ENCODE results near the gene LRRC1.
"Not testable (repeated sequence)": the region's sequence is repeated elsewhere in the genome, so short reads cannot be mapped to it uniquely, and the experiment has no call there.

Gene LRRC1

GRCh38 chr6:53793318-53794136 lies 1.3 kb upstream of the LRRC1 start:
- DNase-seq: no peak

DNA sequence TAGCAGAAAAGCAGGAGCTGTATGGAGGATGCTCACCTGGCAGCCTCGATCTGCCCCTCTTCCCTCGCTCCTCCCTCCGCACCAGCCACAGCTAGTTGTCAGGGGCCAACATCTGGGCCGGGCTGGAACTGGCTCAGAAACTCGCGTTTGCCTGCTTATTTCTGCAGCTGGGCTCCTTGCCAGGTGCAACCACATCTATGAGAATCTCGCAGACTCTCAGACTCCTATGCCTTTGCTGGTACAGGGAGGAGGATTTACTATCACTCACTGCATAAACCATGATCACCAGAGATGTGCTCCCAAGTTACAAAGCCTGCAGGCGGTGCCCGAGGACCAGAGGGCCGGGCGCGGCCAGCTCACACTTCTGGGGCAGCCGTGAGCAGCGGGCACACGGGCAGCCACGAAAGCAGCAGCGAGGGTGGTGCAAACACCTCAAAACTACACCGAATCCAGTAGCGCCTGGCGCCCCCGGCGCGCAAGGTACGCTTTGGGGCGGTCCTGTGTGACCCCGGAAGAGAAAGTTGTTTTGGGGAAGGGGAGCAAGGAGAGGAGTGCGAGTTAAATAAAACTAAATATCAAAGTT lies 577 bp upstream of the LRRC1 start:
- DNase-seq: peak; percentile 75

GRCh38 chr6:53795340-53795701 lies 516 bp downstream of the LRRC1 start:
- no peak for DNase-seq

- no peak for DNase-seq
These were observed 1.1 kb downstream of the LRRC1 start for GRCh38 chr6:53795702-53796450.

DNA sequence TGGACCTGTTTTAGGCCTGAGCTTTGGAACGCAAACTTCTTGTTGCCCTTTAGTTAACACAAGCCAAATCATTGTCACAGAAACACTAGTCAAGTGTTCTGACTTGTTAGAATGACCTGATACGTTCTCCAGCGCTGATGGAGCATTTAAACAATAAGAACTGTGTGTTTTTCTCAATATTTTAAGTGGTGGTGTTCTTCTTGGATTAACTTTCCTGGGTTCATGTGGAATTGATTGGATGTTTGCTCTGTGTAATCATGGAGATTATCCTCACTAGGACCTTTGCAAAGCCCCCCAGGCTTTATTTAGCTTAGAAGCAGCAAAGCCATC lies 1.6 kb downstream of the LRRC1 start:
- DNase-seq: no peak

DNA sequence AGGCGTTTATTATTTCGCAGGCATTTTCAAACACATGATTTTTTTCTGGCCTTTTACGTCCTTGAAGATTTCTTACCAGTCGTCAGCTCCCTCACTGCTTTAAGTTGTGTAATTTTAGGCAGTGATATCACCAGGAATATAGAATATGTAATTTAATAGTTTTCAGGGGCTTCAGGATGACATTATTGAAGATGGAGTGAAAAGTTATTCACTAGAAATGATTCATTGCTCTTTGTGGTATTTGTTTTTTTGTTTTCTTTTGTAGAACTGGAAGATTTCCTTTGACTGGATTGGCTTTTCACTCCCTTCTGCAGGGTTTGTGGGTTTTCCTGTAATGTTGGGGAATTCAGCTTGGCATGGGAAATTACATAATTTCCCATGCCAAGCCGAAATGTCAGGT lies 2.0 kb downstream of the LRRC1 start:
- DNase-seq: no peak

DNA sequence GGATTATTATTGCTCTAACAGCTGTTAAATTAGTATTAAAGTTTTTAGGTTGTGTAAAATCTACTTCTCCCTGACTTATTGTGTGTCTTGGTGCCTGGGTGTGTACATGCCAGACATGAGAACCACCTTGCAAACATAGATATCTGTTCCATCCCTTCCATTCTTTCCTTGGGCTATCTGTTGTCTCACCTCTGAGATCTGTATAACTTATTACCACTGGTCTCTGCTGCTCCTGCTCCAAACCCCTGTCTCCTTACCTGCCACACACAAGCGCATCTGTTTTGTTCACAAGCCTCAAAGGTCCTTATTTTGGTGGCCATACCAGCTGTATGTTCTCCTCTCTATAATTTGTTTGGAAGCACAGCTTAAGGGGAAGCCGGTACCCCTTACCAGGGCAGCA lies 2.5 kb downstream of the LRRC1 start:
- DNase-seq: no peak

DNA sequence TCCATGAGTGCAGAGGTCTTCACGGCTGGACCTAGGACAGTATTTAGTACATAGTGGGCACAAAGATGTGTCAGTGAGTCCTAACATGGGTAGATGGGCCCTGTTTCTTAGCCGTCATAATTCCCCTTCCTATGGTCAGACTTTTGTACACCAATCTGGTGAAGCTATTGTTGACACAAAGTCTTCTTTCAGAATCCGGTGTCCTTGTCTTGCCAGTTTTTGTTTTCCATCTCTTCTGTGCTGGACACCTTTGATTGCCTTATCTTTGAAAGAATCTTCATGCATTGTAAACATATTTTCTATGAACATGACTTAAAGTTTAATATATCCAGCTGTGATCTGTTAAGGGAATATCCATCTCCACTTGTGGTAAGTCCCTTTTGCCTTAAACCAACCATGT lies 4.5 kb downstream of the LRRC1 start:
- no peak for DNase-seq

DNA sequence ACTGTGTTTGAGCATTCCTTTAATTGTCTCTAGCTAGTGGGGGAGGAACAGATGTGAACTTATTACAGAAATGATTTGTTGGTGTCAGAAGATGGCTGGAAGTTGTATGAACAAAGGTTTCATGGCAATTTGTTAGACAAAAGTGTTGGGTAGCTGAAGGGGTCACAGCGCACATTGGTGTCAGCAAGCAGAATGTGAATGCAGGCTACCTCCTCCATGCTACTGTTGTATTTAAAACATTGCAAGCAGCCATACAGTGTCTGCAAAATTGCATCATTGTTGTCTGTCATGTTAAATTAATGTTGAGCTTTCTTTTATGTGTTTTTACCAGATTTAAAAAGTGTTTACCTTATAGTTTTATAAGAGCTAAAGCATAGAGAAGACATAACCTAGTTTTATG lies 6.2 kb downstream of the LRRC1 start:
- no peak for DNase-seq

GRCh38 chr6:53802582-53802981 lies 7.8 kb downstream of the LRRC1 start:
- no peak for DNase-seq

- DNase-seq: no peak
These were observed 8.5 kb downstream of the LRRC1 start for GRCh38 chr6:53803081-53803860.

DNA sequence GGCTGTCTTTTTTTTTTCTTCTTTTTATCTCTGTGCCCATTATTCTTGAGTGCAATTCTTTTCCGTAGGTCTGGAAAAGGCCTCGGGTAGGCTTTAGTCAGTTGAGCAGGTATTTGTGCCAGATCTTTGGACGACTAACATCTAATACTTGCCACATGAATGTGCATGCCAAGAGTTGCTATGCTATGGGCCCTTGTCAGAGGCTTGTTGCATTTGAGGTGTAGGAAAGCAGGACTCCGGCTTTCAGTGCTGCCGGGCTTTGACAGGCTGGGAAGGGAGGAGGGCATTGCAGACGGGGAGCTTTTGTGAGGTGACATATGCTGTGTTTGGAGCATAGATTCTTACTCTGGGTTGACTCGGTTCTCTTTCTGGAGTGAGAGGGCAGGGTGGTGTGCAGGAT lies 10.2 kb downstream of the LRRC1 start:
- DNase-seq: no peak

- DNase-seq: no peak
These were observed 10.9 kb downstream of the LRRC1 start for GRCh38 chr6:53805725-53806124.

DNA sequence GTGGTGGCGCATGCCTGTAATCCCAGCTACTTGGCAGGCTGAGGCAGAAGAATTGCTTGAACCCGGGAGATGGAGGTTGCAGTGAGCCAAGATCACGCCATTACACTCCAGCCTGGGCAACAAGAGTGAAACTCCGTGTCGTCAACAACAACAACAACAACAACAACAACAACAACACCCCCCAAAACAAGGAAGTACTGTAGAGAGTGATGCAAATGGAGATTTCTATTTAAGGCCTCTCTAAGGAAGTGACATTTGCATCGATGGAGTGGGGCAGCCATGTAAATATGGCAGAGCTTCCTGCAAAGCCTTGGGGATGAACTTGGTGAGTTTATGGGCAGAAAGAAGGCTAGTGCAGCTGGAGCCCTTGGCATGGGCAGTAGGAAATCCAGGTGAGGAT lies 12.8 kb downstream of the LRRC1 start:
- not testable (repeated sequence) for DNase-seq

- DNase-seq: no peak
These were observed 13.6 kb downstream of the LRRC1 start for GRCh38 chr6:53808302-53808881.

- DNase-seq: no peak
These were observed 14.9 kb downstream of the LRRC1 start for GRCh38 chr6:53809691-53810090.

- no peak for DNase-seq
These were observed 16.3 kb downstream of the LRRC1 start for GRCh38 chr6:53811082-53811481.

GRCh38 chr6:53811746-53812145 lies 16.9 kb downstream of the LRRC1 start:
- DNase-seq: no peak

DNA sequence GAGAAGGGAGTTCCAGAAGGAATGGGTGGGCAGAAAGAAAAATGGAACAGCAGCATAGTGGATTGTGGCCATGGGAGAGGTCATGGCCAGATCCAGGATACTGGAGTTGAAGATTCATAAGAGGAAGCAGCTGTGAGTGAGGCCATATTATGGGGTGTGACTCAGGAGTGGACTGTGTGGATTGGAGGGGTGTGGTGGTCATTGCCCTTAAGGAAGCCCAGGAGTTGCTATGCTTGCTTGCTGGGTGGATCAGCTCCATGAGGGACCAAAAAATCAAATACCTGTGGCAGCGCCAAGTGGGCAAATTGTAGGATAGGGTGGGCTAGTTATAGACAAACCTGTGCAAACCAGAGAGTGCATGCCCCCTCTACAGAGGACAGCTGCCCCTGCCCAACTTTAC lies 18.3 kb downstream of the LRRC1 start:
- no peak for DNase-seq

- no peak for DNase-seq
These were observed 19.0 kb downstream of the LRRC1 start for GRCh38 chr6:53813801-53814200.

- DNase-seq: no peak
These were observed 19.5 kb downstream of the LRRC1 start for GRCh38 chr6:53814353-53814752.

DNA sequence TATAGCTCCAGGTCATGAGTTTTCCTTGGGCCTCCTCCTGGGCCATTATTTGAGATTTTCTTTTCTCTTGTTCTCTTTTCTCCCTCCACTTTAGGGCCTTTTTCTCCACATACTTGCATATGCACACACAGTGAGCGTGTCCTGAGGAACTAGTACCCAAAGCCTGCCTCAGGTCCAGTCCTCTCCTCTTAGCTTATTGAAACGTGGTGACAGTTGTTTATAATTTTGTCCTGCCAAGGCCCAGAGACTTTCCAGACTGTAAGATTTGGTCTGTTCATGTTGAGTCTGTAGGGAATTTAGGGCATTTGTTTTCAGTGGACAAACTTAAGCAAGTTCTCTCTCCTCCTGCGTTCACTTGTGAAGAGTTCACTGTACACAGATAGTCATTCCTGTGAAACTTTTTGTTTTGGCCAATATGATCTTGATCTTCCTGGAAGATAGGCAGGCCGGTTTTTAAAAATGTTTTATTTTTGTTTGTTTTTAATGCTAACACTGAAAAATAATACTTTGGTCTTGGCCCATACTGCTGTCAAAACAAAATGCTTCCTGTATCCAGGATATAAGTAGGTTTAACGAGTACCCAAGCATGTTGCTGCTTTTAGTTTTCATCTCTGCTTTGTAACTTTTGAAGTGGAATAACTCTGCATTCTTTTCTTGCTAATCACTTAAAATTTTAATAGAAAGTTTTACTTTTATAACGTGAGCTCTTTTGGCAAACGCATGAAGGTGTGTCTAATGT lies 20.7 kb downstream of the LRRC1 start:
- DNase-seq: no peak
